Activated T-helper 1 cell treated with Interleukin-2 at 50 U/mL for 16 hours (primary cell): ENCODE data around the gene ICAM1.
"Not testable (repeated sequence)": the region's sequence is repeated elsewhere in the genome, so short reads cannot be mapped to it uniquely, and the experiment has no call there.

Experiments
- DNase-seq: peaks from one replicate; pipeline ENCODE4 v3.0.0-alpha.2; 2020; ENCODE audit warnings: low read depth

ICAM1 gene, protein sequence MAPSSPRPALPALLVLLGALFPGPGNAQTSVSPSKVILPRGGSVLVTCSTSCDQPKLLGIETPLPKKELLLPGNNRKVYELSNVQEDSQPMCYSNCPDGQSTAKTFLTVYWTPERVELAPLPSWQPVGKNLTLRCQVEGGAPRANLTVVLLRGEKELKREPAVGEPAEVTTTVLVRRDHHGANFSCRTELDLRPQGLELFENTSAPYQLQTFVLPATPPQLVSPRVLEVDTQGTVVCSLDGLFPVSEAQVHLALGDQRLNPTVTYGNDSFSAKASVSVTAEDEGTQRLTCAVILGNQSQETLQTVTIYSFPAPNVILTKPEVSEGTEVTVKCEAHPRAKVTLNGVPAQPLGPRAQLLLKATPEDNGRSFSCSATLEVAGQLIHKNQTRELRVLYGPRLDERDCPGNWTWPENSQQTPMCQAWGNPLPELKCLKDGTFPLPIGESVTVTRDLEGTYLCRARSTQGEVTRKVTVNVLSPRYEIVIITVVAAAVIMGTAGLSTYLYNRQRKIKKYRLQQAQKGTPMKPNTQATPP

GRCh38 chr19:10270616-10271394 is at the start of gene ICAM1:
TSS of gene ICAM1 (plus strand) at chr19:10271120. CDS start at chr19:10271160, 40 bp downstream.
- peak; percentile 57 for DNase-seq

DNA sequence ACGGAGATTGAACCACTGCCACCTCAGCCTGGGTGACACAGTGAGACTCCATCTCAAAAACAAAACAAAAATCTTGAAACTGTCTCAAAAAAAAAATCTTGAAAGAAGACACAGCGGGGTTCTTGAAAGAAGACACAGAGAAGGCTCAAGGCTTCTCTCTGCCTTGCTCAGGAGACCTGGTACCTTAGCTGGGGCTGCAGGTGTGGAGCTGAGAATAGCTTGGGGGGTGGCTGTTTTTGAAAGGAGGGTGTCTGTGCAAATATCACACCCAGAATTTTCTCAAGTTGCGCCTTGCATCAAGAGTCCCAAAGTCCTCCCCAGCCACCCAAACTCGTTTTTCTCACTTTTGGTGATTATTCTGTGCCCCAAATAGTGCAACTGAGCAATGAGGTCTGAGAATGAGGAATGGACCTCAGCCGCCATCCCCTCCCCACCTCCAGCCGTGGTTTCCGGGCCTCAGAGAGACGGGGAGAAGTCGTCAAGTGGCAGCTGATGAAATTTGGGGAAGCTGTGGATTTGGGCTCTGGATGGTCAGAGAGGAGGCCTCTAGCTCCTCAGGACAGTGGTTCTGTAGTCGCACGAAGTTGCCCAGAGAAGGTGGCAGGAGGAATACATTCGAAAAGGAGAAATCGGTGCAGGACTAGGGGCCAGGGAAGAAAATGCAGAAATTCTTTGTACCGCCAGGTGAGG is 48.6 kb upstream of the ICAM1 start:
- DNase-seq = no peak

DNA sequence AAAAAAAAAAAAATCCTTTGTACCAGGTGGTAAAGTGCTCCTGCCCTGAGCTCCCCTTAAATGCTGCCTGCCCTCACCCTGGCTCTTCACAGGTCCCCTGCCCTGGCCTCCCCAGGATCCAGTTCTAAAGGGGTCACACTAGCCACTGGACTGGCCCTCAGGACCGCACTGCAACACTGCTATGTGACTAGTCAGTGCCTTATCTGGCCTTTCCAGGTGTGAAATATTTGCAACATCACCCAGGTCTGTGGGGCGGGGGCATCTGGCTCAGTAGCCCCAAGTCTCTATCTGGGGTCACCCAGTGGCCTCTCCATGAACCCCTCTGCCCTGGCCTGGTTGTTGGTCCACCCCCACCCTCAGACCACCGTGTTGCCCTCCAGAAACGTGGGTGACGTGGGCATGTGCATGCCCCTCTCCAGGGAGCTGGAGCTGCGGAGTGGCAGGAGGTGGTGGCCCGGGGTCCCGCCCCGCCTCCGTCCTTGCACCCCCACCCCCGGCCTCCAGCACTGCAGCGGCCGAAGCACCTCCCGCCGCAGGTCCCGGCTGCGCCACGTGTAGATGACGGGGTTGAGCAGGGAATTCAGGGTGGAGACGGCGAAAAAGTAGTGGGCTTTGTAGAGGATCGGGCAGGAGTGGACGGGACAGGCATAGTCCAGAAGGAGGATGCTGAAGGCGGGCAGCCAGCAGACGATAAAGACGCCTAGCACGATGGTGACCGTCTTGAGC is 47.3 kb upstream of the ICAM1 start:
- DNase-seq = no peak

GRCh38 chr19:10224337-10224736 is 46.6 kb upstream of the ICAM1 start:
- no peak for DNase-seq

GRCh38 chr19:10226021-10226375 is 44.9 kb upstream of the ICAM1 start:
- DNase-seq = no peak

GRCh38 chr19:10226376-10227025 is 44.4 kb upstream of the ICAM1 start:
- no peak for DNase-seq

- DNase-seq = no peak
Measured at GRCh38 chr19:10227026-10227971, 43.6 kb upstream of the ICAM1 start.

GRCh38 chr19:10228393-10228792 is 42.5 kb upstream of the ICAM1 start:
- DNase-seq = no peak

GRCh38 chr19:10228920-10229319 is 42.0 kb upstream of the ICAM1 start:
- DNase-seq = no peak

GRCh38 chr19:10230173-10230860 is 40.6 kb upstream of the ICAM1 start:
- peak; percentile 39 for DNase-seq

- peak; percentile 51 for DNase-seq
Measured at GRCh38 chr19:10230861-10231611, 39.9 kb upstream of the ICAM1 start, which contains the start of gene S1PR2. TSS of gene S1PR2 (minus strand) at chr19:10231331. CDS start at chr19:10224905, 6,426 bp downstream.

DNA sequence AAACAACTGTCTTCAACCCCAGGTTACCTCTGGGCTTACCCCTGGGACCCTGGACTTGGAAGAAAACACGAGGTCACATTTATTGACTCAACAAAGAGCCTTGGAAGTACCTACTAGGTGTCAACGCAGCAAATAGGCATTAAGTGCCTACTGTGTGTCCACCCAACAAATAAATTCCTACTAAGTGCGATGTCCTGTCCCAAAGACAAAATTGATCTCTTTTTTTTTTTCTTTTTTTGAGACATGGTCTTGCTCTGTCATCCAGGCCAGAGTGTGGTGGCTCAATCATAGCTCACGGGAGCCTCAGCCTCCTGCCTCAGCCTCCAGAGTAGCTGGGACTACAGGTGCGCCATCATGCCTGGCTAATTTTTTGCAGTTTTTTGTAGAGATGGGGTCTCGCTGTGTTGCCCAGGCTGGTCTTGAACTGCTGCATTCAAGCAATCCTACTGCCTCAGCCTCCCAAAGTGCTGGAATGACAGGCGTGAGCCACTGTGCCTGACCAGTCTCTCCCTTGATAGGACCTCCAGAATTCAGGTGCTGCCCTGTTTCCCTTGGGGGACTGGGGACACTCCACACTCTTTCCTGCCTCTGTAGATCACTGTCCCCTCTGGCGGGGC is 39.2 kb upstream of the ICAM1 start:
- no peak for DNase-seq

- no peak for DNase-seq
Measured at GRCh38 chr19:10233946-10234345, 37.0 kb upstream of the ICAM1 start.

DNA sequence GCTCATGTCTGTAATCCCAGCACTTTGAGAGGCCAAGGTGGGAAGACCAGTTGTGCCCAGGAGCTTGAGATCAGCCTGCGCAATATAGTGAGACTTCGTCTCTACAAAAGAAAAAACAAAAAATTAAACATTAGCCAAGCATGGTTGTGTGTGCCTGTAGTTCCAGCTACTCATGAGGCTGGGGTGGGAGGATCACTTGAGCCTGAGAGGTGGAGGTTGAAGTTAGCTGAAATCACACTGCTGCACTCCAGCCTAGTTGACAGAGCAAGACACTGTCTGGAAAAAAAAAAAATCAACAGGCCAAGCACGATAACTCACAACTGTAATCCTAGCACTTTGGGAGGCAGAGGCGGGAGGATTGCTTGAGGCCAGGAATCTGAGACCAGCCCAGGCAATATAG is 35.9 kb upstream of the ICAM1 start:
- DNase-seq = no peak

DNA sequence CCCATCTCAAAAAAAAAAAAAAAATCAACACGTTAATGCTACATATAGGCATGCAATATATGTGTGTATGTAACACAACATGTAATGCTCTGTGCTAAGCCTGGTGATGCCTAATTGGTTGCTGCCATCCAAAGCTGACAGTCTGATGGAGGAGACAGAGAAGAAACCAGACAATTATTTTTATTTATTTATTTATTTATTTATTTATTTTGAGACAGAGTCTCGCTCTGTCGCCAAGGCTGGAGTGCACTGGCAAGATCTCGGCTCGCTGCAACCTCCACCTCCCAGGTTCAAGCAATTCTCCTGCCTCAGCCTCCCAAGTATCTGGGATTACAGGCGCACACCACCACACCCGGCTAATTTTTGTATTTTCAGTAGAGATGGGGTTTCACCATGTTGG is 35.5 kb upstream of the ICAM1 start:
- DNase-seq = not testable (repeated sequence)

GRCh38 chr19:10237702-10238101 is 33.2 kb upstream of the ICAM1 start:
- DNase-seq = no peak

GRCh38 chr19:10238172-10238783 is 32.6 kb upstream of the ICAM1 start:
- no peak for DNase-seq
